Measurements from ENCODE around the gene HHAT. TPM values are rescaled to one million over a fixed set of nuclear protein-coding genes. Genes with fewer than 3 reads are reported as not detected.

Gene HHAT
- total RNA-seq, 1 donor from 2014 or later: 14.7 TPM

DNA sequence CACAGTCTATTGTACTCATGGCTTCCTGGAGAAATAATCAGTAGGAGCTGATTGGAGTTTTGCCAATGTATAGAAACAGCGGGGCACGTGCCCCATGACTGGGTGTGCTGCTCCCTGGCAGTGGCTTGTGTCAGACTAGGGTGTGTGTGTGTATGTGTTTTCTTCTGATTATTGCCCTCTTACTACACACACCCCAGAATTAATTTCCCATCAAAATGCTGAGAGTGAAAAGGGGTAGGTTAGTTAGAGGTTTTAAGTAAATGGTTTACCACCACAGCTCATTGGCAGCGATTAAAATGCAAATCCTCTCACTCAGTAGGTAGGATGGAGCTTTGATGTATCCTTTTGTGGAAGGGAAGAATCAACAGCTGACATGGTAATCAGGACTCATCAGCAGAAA is 29.9 kb downstream of the HHAT start:
- no peak for DNase-seq (ENCODE audit: low spot score, unreplicated experiment)
- Mint-ChIP-seq H3K36me3 (ENCODE audit: insufficient read depth) (no peaks in the 10 kb centered on the region), H3K4me3 (ENCODE audit: low read depth) (no peak overlapping the region), H3K9me3 (ENCODE audit: low read depth) (no peaks in the 10 kb centered on the region), H3K27ac (no peak overlapping the region), H3K4me1 (ENCODE audit: low read depth) (peaks cover 6% of the 10 kb centered on the region), H3K27me3 (no peaks in the 10 kb centered on the region)
- no peak for TF ChIP-seq CTCF (IDR thresholded peaks at IDR 0.05; ENCODE audit: unreplicated experiment)

DNA sequence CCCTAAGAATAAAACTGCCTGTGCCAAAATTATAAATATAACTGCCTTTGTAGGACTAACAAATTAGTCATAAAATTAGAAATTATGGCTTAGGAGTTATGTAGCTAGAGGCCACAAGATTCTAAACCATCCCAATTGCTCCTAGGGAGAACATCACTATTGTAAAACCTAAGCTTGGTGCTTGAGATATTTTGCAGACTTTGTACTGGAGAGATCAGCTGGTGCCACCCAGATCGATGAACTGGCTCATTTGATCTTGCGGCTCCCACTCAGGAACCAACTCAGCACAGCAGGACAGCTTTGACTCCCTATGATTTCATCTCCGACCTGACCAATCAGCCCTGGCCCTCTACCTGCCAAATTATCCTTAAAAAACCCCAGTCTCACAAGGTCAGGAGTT is 30.6 kb downstream of the HHAT start:
- no peak for DNase-seq (ENCODE audit: low spot score, unreplicated experiment)
- Mint-ChIP-seq H3K4me3 (ENCODE audit: low read depth) (no peak overlapping the region), H3K27ac (no peak overlapping the region), H3K4me1 (ENCODE audit: low read depth) (peaks cover 4% of the 10 kb centered on the region), H3K36me3 (ENCODE audit: insufficient read depth) (no peaks in the 10 kb centered on the region), H3K9me3 (ENCODE audit: low read depth) (no peaks in the 10 kb centered on the region), H3K27me3 (no peaks in the 10 kb centered on the region)
- no peak for TF ChIP-seq CTCF (IDR thresholded peaks at IDR 0.05; ENCODE audit: unreplicated experiment)

DNA sequence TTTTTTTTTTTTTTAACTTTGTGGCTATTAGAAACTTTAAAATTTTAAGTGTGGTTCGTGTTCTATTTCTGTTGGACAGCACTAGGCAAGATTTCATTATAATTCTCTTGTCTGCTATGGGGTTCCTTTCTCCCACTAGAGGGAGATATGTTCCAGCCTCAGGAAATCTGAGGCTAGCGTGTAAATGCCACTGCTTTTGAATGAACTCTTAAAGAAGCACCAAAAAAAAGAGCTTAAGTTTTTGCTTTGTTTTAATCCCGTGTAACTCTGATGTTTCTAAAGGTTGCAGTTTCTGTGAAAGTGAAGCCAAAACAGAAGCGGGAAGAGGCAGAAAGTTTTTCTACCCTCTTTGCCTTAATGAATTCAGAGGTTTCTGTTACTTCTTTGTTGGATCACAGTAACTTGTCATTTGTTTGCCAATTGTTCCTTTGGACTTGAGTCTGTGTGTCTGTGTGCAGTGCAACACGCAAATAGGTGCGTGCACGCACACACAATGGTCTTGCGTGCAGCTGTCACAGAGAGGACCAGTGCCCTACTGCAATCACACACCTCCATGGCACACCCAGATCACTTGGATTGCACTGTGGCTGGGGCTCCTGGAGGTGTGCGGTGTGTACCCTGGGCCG is 32.3 kb downstream of the HHAT start:
- TF ChIP-seq CTCF (IDR thresholded peaks at IDR 0.05; ENCODE audit: unreplicated experiment): peak; percentile 71
- Mint-ChIP-seq H3K36me3 (ENCODE audit: insufficient read depth) (no peaks in the 10 kb centered on the region), H3K27ac (no peak overlapping the region), H3K27me3 (no peaks in the 10 kb centered on the region), H3K9me3 (ENCODE audit: low read depth) (no peaks in the 10 kb centered on the region), H3K4me3 (ENCODE audit: low read depth) (no peak overlapping the region), H3K4me1 (ENCODE audit: low read depth) (peaks cover 7% of the 10 kb centered on the region)
- DNase-seq (ENCODE audit: low spot score, unreplicated experiment): no peak

- no peak overlapping the region for H3K27ac Mint-ChIP-seq
- H3K9me3 Mint-ChIP-seq (ENCODE audit: low read depth): no peaks in the 10 kb centered on the region
- TF ChIP-seq CTCF (IDR thresholded peaks at IDR 0.05; ENCODE audit: unreplicated experiment): no peak
- no peaks in the 10 kb centered on the region for H3K36me3 Mint-ChIP-seq (ENCODE audit: insufficient read depth)
- DNase-seq (ENCODE audit: low spot score, unreplicated experiment): no peak
- H3K4me3 Mint-ChIP-seq (ENCODE audit: low read depth): no peak overlapping the region
- peaks cover 7% of the 10 kb centered on the region for H3K4me1 Mint-ChIP-seq (ENCODE audit: low read depth)
- no peaks in the 10 kb centered on the region for H3K27me3 Mint-ChIP-seq
Measured at GRCh38 chr1:210361665-210362064, 33.0 kb downstream of the HHAT start.

GRCh38 chr1:210362526-210362925 is 33.8 kb downstream of the HHAT start:
- Mint-ChIP-seq H3K27ac (no peak overlapping the region), H3K9me3 (ENCODE audit: low read depth) (no peaks in the 10 kb centered on the region), H3K27me3 (no peaks in the 10 kb centered on the region), H3K4me3 (ENCODE audit: low read depth) (no peak overlapping the region), H3K36me3 (ENCODE audit: insufficient read depth) (no peaks in the 10 kb centered on the region), H3K4me1 (ENCODE audit: low read depth) (peaks cover 15% of the 10 kb centered on the region)
- no peak for TF ChIP-seq CTCF (IDR thresholded peaks at IDR 0.05; ENCODE audit: unreplicated experiment)
- no peak for DNase-seq (ENCODE audit: low spot score, unreplicated experiment)
